Measurements from ENCODE around the gene WNT7A.
"Not testable (repeated sequence)": the region's sequence is repeated elsewhere in the genome, so short reads cannot be mapped to it uniquely, and the experiment has no call there.

Gene WNT7A

DNA sequence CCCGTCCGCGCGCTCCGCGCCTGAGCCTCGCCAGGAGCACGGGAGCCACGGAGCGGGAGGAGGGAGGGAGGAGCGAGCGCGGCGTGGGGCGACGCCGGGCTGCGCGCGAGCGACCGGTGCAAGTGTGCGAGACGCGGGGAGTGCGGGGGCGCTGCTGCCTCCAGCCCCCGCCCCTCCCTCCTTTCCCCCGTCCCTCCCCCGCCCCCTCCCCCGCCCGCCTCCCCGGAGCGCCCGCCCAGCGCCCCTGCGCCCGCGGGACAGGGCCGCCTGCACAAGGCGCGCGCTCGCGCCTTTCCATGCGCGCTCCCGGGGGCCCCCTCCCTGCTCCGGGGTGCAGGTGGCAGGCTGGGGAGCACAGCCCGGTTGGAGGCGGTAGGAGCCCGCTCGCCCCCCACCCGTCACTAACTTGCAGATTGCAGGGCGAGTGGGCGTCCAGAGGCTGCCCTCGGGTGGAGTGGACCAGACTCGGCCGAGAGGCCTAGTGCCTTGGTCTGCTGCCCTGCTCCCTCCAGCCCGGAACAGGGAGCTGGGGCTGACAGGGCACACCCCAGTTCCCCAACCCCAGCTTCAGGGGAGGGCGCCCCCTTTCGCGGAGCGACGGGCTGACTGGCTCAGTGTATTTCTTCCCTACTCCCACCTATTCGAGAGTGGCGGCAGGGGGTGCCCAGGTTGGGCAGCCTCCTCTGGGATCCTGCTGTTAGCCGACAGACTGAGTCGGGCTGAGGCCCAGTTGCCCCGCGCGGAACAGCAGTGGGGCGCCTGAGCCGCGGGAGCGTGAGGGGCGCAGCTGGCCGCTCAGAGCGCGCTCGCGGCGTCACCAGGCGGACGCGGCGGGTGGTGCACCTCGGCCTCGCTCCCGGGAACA is at the start of gene WNT7A:
WNT7A (minus strand) TSS at position 126 of the 865 bp plus-strand sequence. CDS start 255 bp downstream, outside the sequence.
- DNase-seq: no peak

DNA sequence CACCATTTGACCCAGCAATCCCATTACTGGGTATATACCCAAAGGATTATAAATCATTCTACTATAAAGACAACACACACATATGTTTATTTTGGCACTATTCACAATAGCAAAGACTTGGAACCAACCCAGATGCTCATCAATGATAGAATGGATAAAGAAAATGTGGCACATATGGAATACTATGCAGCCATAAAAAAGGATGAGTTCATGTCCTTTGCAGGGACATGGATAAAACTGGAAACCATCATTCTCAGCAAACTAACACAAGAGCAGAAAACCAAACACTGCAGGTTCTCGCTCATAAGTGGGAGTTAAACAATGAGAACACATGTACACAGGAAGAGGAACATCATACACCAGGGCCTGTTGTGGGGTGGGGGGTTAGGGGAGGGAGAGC is 48.9 kb upstream of the WNT7A start:
- not testable (repeated sequence) for DNase-seq

DNA sequence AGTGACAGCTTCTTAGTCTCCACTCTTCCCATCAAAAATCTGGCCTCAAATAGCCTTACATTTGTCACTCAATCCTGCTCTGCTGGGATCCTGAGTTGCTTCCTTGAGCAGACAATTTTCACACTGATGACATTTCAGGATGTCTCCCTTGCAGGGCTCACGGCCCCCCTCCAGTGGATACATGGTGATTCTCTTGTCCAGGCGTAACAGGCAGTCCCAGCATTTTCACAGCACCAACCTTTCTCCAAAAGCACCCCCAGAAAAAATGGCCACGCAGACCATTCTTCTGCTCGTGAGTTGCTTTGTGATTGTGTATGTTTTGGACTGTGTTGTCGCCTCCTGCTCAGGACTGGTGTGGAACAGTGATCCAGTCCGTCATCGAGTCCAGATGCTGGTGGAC is 47.4 kb upstream of the WNT7A start:
- DNase-seq: no peak

DNA sequence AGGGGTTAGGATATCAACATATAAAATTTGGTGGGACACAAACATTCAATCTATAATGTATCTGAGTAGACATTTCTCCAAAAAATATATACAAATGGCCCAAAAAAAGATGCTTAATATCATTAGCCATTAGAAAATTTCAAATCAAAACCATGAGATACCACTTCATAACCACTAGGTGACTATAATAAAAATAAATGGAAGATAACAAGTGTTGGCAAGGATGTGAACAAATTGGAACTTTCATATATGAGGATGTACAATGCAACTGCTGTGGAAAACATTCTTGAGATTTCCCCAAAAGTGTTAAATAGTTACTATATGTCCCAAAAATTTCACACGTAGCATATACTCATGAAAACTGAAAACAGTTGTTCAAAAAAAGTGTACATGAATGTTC is 36.5 kb upstream of the WNT7A start:
- no peak for DNase-seq

DNA sequence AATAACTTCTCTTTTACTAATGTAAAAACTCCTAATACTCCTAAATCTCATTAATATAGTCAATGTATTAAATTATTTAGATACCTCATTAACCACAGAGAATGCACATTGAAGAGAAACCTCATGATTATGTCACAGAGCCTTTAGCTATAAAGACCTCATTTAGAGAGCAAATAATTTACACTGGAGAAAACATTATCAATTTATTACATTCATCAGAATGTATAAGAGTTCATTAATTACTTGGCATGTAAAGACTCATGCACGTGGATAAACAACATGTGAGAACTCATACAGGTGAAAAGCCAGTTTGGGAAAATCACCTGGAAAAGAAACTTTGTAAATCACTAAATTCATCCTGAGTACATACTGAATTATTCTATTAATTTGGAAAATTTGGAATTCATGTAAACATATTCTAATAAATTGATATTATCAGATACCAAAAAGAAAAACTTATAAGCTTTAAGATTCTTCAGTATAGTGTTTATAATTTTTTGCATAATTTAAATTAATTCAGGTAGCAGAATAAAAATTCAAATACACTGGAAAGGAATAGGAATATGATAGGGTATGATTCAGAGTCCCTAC is 22.9 kb upstream of the WNT7A start:
- no peak for DNase-seq

DNA sequence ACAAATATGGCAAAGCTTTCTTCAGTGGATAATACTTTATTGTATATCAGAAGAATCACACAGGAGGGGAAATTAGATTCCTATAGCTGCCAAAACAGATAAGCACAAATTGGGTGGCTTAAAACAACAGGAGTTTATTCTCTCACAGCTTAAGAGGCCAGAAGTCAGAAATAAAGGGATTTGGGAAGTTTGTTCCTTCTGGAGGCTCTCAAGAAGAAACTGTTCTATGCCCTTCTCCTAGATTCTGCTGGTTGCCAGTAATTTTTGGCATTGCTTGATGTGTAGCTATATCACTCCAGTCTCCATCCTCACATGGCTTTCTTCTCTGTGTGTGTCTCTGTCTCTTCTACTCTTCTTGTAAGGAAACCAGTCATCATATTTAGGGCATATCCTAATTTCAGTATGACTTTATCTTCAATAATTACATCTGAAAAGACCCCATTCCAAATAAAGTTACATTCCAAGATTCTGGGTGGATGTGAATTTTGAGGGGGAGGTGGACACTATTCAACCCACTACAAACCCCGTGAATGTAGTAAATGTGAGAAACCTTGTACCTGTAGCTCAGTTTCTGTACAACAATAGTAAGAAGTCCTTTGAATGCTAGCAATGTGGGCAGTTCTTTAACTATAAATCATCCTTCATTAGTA is 22.2 kb upstream of the WNT7A start:
- no peak for DNase-seq

DNA sequence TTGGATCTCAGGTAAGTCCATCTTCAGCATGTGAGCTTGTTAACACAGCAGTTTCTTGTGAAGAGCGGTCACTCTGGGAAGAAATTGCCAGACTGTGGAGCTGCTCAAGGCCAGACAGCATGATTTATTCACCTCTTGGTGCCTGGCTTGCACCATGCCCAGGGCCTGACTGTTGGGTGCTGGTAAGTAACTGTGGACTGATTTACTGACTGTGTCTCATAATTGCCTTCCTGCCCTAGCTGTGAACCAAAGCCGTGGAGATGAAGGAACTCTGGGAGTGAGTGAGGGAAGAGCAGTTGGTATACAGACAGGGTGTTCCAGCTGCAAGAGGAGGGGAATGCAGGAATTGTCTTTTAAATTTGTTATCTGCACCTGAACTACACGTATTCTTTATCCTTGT is 18.5 kb upstream of the WNT7A start:
- no peak for DNase-seq

DNA sequence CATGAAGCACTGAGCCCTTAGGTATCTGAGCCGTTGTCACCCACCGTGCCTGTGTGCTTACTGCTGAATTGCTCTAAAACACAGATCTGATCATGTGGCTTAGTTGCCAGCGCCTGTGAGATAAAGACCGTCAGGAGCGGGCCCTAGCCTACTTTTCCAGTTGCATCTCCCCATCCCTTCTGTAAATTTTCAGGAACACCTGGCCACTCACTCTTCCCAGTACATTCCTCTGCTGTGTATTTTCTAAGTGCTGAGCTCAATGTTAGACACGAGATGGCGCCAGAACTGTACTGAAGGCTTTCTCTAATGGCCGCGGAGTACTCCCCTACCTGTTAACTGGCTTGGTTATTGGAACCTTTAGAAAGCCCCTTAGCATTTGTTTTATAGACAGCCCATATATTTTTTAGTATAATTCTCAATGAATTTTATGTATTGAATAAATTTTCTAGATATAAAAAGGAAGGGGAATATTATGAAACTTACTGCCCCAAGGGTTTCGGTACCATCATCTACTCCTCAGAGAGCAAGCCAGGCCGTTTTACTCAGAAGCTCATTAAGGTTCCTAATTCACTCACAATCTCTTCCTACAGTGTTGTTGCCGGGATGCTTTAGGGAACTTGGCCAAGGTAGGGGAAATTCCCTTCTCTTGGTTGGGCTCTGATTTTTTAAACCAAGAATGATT is 16.7 kb upstream of the WNT7A start:
- peak; percentile 5 for DNase-seq

DNA sequence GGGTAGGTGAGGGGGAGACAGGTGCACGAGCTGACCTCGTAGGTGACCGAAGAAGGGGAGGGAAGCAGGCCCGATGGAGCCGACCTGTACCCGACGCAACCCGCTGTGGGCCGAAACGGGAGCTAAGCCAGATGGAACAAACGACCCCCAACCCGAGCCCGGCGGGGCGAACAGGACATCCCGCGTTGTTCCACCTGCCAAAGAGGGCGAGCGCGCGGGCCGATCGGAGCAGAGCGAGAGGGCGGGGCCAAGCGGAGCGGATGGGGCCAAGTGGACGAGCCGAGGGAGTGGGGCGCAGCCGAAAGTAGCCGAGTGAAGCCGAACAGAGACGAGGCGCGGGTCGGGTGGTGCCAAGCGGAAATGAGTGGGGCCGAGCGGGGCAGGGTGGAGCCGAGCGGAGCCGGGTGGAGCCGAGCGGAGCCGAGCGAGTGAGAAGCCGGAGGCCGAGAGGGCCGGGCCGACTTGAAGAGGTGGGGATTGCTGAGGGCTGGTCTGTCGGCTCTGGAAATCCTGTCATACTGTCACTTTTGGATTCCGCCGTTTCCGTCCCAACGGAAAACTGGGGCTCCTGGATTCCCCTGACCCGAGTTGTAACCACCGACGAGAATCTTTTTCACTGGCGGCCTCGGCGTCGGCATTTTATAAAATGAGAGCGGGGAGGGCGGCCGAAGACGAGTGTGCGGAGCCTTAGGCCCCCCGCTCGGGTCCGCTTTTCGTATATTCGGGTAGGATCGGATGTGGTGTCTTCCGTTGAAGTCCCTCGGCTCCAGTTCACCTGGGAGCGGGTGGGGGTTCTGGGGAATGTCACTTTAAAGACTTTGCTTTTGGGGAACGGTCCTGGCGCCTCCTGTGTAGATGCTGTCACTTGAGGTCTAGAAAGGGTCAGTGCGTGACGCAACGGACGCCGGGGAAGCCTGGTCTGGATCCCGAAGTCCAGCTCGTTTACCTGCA is 15.6 kb upstream of the WNT7A start:
- DNase-seq: peak; percentile 48

DNA sequence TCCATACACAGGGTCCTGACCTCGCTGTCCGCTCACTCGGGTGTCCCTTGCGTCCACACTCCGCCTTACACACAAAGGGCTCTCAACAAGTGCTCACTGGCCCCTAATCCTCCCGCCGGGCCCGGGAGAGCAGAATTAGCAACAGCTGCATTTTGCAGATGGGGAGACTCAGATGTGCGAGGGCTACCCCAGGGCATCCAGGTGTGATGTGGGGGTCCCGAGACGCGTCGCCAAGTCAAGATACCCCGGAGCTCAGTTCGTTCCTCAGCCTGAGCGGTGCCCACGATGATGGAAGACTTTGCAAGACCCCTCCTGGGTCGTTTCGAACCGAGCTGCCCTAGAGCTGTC is 14.9 kb upstream of the WNT7A start:
- DNase-seq: no peak

DNA sequence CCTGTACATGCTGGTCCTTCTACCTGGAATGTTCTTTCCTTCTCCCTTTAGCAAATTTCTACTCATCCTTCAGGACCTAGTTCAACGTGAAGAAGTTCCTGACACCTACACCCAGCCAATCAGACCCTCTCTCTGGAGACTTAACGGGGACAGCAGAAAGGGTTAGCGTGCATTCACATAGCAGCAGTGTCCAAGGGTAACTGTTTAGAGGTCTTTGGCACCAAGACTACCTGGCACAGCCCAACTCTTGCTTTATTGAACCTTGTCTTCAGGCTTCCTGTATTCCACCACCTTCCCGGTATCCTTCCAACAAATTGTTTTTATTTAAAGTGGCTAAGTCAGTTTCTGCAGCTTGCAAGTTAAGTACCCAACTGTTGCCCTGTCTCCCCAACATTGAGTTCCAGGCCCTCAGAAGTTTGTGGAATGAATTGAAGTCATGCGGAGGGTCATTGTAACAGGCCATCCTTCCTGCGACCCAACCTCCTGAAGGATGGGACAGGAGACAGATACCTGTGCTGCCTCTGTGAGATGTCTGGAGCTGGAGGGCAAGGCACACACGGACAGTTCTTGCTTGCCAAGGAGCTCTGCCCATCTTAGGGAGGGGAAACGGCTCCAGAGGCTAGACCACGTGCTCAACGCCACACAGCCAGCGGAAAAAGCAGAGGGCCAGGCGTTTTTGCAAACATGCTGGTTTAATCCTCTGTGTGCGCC is 14.4 kb upstream of the WNT7A start:
- DNase-seq: no peak

DNA sequence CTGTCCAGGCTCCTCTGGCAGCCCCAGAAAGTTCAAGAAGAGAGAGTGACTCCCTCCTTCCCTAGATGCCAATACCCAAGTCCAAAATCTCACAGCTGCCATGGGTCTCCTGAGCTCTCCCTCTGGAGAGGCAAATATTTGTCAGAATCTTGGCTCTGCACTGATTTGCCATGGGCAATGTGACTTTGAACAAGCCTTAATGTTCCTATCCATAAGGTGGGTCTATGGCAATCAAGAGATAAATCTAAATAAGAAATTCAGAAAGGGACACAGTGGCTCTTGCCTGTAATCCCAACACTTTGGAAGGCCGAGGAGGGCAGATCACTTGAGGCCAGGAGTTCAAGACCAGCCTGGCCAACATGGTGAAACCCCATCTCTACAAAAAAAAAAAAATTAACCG is 12.4 kb upstream of the WNT7A start:
- DNase-seq: no peak

DNA sequence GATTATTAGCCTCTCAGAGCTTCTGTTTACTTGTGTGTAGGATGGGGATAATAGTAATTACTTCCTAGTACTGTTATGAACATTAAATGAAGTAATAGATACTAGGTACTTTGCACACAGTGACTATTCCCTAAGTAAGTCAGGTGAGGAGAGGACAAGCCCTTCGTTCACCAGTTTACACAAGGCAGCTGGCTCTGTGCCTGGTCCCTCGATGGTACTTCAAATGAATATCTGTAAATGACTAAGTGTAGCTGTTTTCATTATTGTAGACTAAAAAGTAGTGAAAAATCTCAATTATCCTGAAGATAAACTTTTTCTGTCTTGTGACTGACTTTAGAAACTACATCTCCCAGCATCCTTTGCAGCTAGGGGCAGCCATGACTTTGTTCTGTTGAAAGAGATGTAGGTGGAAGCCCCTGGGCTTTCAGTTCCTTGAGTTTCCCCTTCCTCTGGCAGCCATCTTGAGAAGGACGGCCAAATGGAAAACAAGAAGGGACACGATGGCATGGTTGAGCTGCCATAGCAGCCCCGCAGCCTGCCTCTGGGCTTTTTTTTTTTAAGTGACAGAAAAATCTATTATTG is 11.7 kb upstream of the WNT7A start:
- no peak for DNase-seq

DNA sequence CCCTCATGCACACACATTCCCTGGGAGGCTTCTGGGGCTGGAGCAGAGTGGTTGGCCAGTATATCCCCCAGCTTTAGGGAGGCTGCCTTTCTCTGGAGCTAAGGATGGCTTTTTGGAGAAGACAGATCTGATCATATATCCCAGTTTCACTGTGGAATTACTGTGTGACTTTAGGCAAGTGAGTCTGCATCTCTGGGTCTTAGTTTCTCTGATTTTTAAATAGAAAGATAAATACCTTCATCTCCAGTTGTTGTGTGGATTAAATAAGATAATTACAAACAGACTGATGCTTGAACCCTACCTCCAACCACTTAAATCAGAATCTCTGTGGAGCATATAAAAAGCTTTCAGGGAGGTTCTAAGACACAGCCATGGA is 11.1 kb upstream of the WNT7A start:
- DNase-seq: no peak

DNA sequence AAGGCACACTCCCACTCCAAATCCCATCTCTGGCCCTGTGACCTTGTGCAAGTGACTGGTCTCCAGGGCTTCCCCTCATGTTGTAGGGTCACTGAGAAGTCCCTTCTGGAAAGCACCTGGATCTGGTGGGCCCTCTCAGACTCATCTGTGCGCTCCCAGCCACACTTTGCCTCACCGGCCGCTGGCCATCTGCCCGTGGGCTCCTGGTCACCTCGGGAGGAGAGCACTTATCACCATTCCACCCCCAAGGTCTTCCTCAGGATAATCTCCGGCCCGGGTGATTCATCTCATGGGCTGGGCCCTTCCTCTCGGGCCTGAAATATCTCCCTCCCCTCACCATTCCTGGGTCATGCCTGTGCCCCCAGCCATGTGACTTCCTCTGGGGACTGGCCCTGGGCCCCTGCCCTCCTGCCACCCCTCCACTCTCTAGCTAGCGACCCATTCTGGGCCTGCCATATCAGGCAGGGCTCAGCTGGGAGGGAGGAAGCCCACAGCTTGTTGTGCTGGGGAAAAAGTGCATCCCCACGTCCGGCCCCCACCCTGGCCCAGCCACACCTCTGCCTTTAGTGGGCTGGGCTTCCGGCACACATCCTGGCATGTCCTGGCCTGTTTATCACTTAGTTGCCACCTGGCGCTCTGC is 10.6 kb upstream of the WNT7A start:
- no peak for DNase-seq

DNA sequence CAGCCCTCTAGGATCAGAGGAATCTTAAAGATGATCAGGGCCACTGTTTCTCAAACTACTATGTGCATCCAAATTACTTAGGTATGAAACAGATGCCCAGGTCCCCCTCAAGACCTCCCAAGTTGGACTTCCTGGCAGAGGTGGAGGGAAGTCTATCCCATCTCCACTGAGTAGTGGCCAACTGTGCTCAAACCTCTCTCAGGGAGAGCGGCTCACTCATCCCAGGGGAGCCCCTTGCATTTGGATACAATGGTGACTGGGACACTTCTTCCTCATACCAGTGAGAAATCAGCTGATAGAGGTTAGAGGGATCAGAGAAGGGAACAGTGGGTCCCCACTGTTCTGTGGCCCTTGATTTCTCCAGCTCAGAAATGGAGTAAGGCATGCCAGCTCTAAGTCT is 8.7 kb upstream of the WNT7A start:
- DNase-seq: no peak

DNA sequence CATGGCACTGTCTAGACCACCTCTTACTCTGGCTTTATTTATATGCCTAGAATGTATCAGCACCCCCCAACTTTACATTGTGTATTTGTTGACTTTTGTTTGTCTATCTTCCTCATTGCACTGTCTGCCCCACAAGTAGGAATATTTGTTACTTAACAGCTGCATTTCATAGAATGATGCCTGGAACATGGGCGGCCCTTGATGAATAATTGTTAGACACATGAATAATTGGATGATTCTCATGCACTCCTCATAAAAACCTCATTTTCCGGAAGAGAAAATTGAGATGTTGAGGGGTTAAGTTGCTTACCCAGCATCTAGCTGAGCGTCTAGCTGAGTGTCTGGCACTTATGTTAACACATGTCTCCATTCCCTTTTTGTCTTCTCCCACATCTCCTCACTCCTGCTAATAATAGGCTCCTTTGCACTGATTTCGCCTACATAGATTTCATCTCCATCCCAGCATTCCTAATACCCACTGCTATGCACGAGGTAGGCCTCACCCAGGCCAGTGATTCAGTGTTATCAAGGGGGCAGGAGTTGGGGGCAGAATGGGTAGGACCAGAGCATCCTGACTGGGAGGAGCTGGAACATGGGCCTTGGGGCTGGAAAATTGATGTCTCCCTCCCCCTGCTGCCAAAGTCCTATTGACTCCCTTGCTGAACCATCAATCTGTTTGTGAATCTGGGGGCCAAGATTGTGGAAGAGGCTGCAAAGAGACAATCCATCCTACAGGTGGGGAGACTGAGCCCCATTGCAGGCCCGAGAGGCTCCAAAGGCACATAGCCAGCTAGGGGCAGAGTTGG is 7.8 kb upstream of the WNT7A start:
- no peak for DNase-seq

DNA sequence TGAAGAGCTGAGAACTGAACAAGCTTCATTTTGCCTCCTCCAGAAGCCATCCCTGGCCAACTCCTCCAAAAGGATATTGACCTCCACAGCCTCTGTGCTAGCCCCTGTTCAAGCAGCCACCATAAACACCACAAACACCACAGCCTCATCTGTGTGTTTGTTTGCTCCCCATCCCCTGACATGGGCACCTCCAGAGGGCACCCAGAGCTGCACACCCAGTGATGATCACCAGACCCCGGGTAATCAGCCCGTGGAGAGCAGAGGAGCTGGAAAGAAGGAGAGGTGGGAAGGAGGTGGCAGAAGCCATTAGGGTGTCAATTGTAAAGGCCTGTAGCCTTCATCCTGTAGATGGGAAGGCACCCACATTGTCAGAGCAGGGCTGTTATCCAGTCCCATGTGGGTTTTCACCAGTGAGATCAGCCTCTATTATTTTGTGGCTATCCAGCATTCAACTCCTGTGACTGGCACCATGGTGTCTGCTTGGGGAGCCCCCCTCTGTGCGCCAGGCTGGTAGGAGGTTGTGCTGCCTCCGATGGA is 6.8 kb upstream of the WNT7A start:
- DNase-seq: no peak

DNA sequence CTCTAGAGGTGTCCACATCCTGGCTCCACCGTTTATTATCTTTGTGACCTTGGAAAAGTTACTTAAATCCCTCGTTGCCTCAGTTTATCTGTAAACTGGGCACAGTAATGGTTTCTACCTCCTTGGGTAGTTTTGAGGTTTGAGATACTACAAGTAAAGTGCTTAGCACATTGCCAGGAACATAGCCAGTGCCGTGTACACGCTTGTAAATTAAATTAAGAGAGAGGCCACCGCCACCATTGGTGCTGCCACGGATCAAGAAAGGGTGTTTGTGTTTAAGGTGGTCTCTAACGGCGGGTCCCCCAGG is 5.8 kb upstream of the WNT7A start:
- no peak for DNase-seq
